Endothelial cell of umbilical vein (primary cell): ENCODE results near the gene ZBTB20.

ENCODE experiments used
- JUN ChIP-seq: IDR thresholded peaks from 2 replicates; pipeline ENCODE4 v1.6.1; 2011; ENCODE audit warnings: borderline replicate concordance, low read depth; ENCODE audit not compliant: insufficient read length, insufficient read depth
- POLR2A ChIP-seq: IDR thresholded peaks from 2 replicates; pipeline ENCODE4 v1.6.1; 2012; ENCODE audit warnings: low read depth, mild to moderate bottlenecking, control low read depth, low read length
- POLR2AphosphoS5 ChIP-seq: IDR thresholded peaks from 2 replicates; pipeline ENCODE4 v1.6.1; 2012; ENCODE audit warnings: low read depth, mild to moderate bottlenecking, control low read depth, low read length, moderate library complexity; ENCODE audit not compliant: insufficient read depth
- TF ChIP-seq, protein P1 (sequence below), 2 donors: IDR thresholded peaks; 1 replicate in 1 of 2; 2 replicates in 1 of 2; pipeline ENCODE4 v1.5.1; 2011; ENCODE audit warnings: low read length in 2 of 2, mild to moderate bottlenecking in 2 of 2, moderate library complexity in 2 of 2, control low read depth in 1 of 2, inconsistent platforms in 1 of 2, low read depth in 1 of 2; ENCODE audit not compliant: insufficient read depth in 1 of 2; ENCODE audit errors: extremely low read depth in 1 of 2
- TF ChIP-seq, protein P2 (sequence below): IDR thresholded peaks from 2 replicates; pipeline ENCODE4 v1.6.1; 2011; ENCODE audit not compliant: insufficient read depth, insufficient read length

GRCh38 chr3:114455432-114455831 lies 691.7 kb downstream of the ZBTB20 start:
- TF ChIP-seq, protein P1, sequence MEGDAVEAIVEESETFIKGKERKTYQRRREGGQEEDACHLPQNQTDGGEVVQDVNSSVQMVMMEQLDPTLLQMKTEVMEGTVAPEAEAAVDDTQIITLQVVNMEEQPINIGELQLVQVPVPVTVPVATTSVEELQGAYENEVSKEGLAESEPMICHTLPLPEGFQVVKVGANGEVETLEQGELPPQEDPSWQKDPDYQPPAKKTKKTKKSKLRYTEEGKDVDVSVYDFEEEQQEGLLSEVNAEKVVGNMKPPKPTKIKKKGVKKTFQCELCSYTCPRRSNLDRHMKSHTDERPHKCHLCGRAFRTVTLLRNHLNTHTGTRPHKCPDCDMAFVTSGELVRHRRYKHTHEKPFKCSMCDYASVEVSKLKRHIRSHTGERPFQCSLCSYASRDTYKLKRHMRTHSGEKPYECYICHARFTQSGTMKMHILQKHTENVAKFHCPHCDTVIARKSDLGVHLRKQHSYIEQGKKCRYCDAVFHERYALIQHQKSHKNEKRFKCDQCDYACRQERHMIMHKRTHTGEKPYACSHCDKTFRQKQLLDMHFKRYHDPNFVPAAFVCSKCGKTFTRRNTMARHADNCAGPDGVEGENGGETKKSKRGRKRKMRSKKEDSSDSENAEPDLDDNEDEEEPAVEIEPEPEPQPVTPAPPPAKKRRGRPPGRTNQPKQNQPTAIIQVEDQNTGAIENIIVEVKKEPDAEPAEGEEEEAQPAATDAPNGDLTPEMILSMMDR (IDR thresholded peaks at IDR 0.05; ENCODE audit: extremely low read depth in 1 of 2, insufficient read depth in 1 of 2, low read depth in 1 of 2, low read length in 2 of 2) = no peak
- TF ChIP-seq, protein P2, sequence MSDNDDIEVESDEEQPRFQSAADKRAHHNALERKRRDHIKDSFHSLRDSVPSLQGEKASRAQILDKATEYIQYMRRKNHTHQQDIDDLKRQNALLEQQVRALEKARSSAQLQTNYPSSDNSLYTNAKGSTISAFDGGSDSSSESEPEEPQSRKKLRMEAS = no peak
- no peak for TF ChIP-seq JUN
- TF ChIP-seq POLR2A = no peak
- no peak for TF ChIP-seq POLR2AphosphoS5
